Panc1 (cell line): ENCODE data around the gene SORBS1. TPM values are rescaled to one million over a fixed set of nuclear protein-coding genes. Genes with fewer than 3 reads are reported as not detected.

Experiments used
- ATAC-seq: fragments of 200-7000 bp; cut with Tn5 transposase; 2 replicates; pipeline ENCODE4 v1.9.1; 2020; ENCODE audit warnings: mild to moderate bottlenecking, moderate library complexity
- BruUV-seq: library from RNA; stranded (reverse); fragments of 400-500 nt; replicated peaks from 2 replicates; lab custom pipeline; 2021; lab: Mats Ljungman, UMichigan
- CTCF ChIA-PET: fragments of 300-600 bp; sonication (Branson Sonifier 250); formaldehyde crosslinking; loops from one replicate; lab custom pipeline; 2022; ENCODE audit warnings: antibody characterized with exemption; lab: Charles Lee
- POLR2A ChIA-PET: fragments of 300-600 bp; sonication (Branson Sonifier 250); formaldehyde crosslinking; loops from one replicate; lab custom pipeline; 2022; ENCODE audit warnings: antibody characterized with exemption; lab: Charles Lee
- DNase-seq: peaks from one replicate; pipeline ENCODE4 v3.0.0-alpha.2; 2010; ENCODE audit warnings: low read depth, low spot score
- H3K27ac ChIP-seq: 2 replicates; pipeline ENCODE4 v1.5.1; 2011; ENCODE audit warnings: mild to moderate bottlenecking, low read length, inconsistent platforms
- H3K27me3 ChIP-seq: fragments of 200-500 bp; sonication (Bioruptor generic); 2 replicates; pipeline ENCODE4 v1.6.0; 2014; ENCODE audit warnings: low read length, inconsistent platforms; ENCODE audit not compliant: control insufficient read depth, insufficient read depth
- H3K36me3 ChIP-seq: fragments of 200-500 bp; sonication (Bioruptor generic); 2 replicates; pipeline ENCODE4 v1.5.1; 2014; ENCODE audit warnings: inconsistent platforms, mild to moderate bottlenecking, low read length, moderate library complexity; ENCODE audit not compliant: control insufficient read depth, insufficient read depth
- H3K4me1 ChIP-seq: 2 replicates; pipeline ENCODE4 v1.5.1; 2011; ENCODE audit warnings: inconsistent platforms, mild to moderate bottlenecking, low read length, moderate library complexity; ENCODE audit not compliant: control insufficient read depth, insufficient read depth
- H3K4me3 ChIP-seq, 2 experiments: 2 replicates each; pipeline ENCODE4 v1.5.1; 2011 to 2012; ENCODE audit warnings: low read depth in 2 of 2, low read length in 2 of 2, mild to moderate bottlenecking in 2 of 2, inconsistent platforms in 1 of 2, moderate library complexity in 1 of 2
- H3K9me3 ChIP-seq: fragments of 200-500 bp; sonication (Bioruptor generic); 2 replicates; pipeline ENCODE4 v1.5.1; 2014; ENCODE audit warnings: low read depth, mild to moderate bottlenecking, inconsistent platforms, low read length, moderate library complexity; ENCODE audit not compliant: control insufficient read depth, insufficient read depth
- CTCF ChIP-seq: fragments of 450-650 bp; IDR thresholded peaks from 2 replicates; pipeline ENCODE4 v1.5.1; 2017; ENCODE audit warnings: mild to moderate bottlenecking
- POLR2AphosphoS5 ChIP-seq: IDR thresholded peaks from 2 replicates; pipeline ENCODE4 v1.6.1; 2012; ENCODE audit warnings: mild to moderate bottlenecking, low read depth, low read length, moderate library complexity
- REST ChIP-seq, 2 experiments: IDR thresholded peaks; 2 replicates each; pipeline ENCODE4 v1.6.1; 2011 to 2012; ENCODE audit warnings: low read depth in 2 of 2, control low read depth in 1 of 2, low read length in 1 of 2, mild to moderate bottlenecking in 1 of 2, moderate library complexity in 1 of 2; ENCODE audit not compliant: insufficient read depth in 1 of 2
- SIN3A ChIP-seq: IDR thresholded peaks from 2 replicates; pipeline ENCODE4 v1.6.1; 2012; ENCODE audit warnings: low read depth, mild to moderate bottlenecking, low read length, moderate library complexity, borderline replicate concordance; ENCODE audit not compliant: insufficient read depth
- TCF7L2 ChIP-seq: IDR thresholded peaks from 2 replicates; pipeline ENCODE4 v1.6.1; 2011; ENCODE audit warnings: mild to moderate bottlenecking, low read depth, low read length, inconsistent platforms
- in situ Hi-C: cut with HindIII; loops from 2 replicates; pipeline ENCODE4 v1.10.0; 2016; ENCODE audit warnings: low sequenced_read_pairs, low pct_unique_long_range_greater_than_20kb
- intact Hi-C: fragments of 100-400 bp; cut with micrococcal nuclease; formaldehyde crosslinking; loops from one replicate; pipeline ENCODE4 v1.10.0; 2022; ENCODE audit not compliant: unreplicated experiment
- total RNA-seq: library from RNA; stranded (reverse); gene quantifications from one replicate; pipeline ENCODE4 v1.2.1, GENCODE V29; 2021; ENCODE audit not compliant: unreplicated experiment

The SORBS1 gene
- total RNA-seq, 1 experiment from 2014 or later, result 29.4 TPM

GRCh38 chr10:95404462-95404858 lies 156.7 kb downstream of the SORBS1 start:
- no peaks in the 10 kb centered on the region for H3K9me3 ChIP-seq
- no TSS peak for BruUV-seq
- no peak overlapping the region for H3K4me3 ChIP-seq
- in situ Hi-C loops (no loop called here), intact Hi-C loops (no loop called here)
- ChIA-PET CTCF (interaction anchor here (0.6 kb wide), 1 partner anchor 307 kb away, joined by 3 read pairs; no protein-coding TSS in a partner anchor), POLR2A (no interaction called here)
- no peak for ATAC-seq
- H3K36me3 ChIP-seq, result no peaks in the 10 kb centered on the region
- TF ChIP-seq REST (IDR thresholded peaks at IDR 0.05; ENCODE audit: insufficient read depth in 1 of 2, low read depth in 2 of 2, low read length in 1 of 2), result no peak
- no peak for TF ChIP-seq CTCF
- TF ChIP-seq SIN3A, result no peak
- no peak for TF ChIP-seq TCF7L2
- no peak for TF ChIP-seq POLR2AphosphoS5
- H3K4me1 ChIP-seq, result no peaks in the 10 kb centered on the region
- DNase-seq, result no peak
- no peaks in the 10 kb centered on the region for H3K27me3 ChIP-seq
- H3K27ac ChIP-seq, result no peak overlapping the region

GRCh38 chr10:95403700-95404461 lies 157.3 kb downstream of the SORBS1 start:
- H3K27me3 ChIP-seq, result no peaks in the 10 kb centered on the region
- no peak for DNase-seq
- in situ Hi-C loops, result no loop called here
- TF ChIP-seq POLR2AphosphoS5 (no peak), CTCF (no peak), TCF7L2 (no peak), REST (IDR thresholded peaks at IDR 0.05; ENCODE audit: insufficient read depth in 1 of 2, low read depth in 2 of 2, low read length in 1 of 2) (no peak), SIN3A (no peak)
- no peaks in the 10 kb centered on the region for H3K4me1 ChIP-seq
- no peak for ATAC-seq
- CTCF ChIA-PET, result interaction anchor here (0.7 kb wide), 1 partner anchor 786 kb away, joined by 3 read pairs; no protein-coding TSS in a partner anchor
- intact Hi-C loops, result no loop called here
- no peak overlapping the region for H3K27ac ChIP-seq
- H3K36me3 ChIP-seq, result no peaks in the 10 kb centered on the region
- H3K4me3 ChIP-seq, result no peak overlapping the region
- BruUV-seq, result no TSS peak
- POLR2A ChIA-PET, result no interaction called here
- H3K9me3 ChIP-seq, result no peaks in the 10 kb centered on the region
